ENCODE measurements around the gene YIF1B. TPM values are rescaled to one million over a fixed set of nuclear protein-coding genes. Genes with fewer than 3 reads are reported as not detected.

YIF1B gene
- total and polyA plus RNA-seq, 9 of the 15 experiments (the other 6 are each of a cell fraction or from before 2014, with no cell fraction given) = 8.5 to 586 (median 323) TPM

DNA sequence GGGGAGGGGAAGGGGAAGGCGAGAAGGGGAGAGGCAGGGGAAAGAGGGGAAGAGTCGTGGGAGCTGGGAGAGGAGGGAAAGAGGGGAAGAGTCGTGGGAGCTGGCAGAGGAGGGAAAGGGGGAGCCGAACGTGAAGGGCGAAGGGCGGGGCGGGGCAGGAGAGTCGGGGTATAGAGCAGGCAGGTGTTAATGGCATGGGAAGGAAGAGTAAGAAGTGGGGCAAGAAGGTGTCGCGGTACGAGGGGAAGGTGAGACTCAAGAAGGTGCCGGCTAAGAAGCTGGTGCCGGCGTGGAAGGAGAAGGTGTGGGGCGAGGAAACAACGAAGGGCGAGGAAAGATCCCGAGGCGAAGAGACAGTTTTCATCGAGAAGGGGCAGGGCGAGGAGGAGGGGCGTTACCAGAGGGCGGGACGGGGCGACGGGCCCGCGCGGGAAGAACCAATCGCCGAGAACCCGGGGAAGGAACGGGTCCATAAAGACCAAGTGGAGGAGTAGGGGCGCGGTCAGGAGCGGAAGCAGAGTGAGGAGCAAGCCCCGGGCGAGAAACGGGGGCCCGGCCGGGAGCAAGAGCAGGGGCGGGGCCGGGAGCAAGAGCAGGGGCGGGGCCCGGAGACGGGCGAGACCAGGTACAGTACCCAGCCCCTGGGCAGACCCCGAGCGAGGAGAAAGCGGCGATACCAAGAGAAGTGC lies 20.3 kb upstream of the YIF1B start (continued):
- TF ChIP-seq, protein P1, sequence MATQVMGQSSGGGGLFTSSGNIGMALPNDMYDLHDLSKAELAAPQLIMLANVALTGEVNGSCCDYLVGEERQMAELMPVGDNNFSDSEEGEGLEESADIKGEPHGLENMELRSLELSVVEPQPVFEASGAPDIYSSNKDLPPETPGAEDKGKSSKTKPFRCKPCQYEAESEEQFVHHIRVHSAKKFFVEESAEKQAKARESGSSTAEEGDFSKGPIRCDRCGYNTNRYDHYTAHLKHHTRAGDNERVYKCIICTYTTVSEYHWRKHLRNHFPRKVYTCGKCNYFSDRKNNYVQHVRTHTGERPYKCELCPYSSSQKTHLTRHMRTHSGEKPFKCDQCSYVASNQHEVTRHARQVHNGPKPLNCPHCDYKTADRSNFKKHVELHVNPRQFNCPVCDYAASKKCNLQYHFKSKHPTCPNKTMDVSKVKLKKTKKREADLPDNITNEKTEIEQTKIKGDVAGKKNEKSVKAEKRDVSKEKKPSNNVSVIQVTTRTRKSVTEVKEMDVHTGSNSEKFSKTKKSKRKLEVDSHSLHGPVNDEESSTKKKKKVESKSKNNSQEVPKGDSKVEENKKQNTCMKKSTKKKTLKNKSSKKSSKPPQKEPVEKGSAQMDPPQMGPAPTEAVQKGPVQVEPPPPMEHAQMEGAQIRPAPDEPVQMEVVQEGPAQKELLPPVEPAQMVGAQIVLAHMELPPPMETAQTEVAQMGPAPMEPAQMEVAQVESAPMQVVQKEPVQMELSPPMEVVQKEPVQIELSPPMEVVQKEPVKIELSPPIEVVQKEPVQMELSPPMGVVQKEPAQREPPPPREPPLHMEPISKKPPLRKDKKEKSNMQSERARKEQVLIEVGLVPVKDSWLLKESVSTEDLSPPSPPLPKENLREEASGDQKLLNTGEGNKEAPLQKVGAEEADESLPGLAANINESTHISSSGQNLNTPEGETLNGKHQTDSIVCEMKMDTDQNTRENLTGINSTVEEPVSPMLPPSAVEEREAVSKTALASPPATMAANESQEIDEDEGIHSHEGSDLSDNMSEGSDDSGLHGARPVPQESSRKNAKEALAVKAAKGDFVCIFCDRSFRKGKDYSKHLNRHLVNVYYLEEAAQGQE (IDR thresholded peaks at IDR 0.05; ENCODE audit: borderline replicate concordance) = no peak
- TF ChIP-seq, protein P1 (CRISPR knock-in tag; IDR thresholded peaks at IDR 0.05; ENCODE audit: low read depth) = no peak
- no peak for TF ChIP-seq STAT5A (IDR thresholded peaks at IDR 0.05; ENCODE audit: borderline replicate concordance, low read length)
- no peak; a peak in 1 of 4 replicates for TF ChIP-seq NRF1 (conservative IDR thresholded peaks at IDR 0.05 in 1 of 2, IDR thresholded peaks at IDR 0.05 in 1 of 2)
- TF ChIP-seq CREM (IDR thresholded peaks at IDR 0.05; ENCODE audit: low read depth) = peak; percentile 64
- TF ChIP-seq ETV6 (IDR thresholded peaks at IDR 0.05; ENCODE audit: borderline replicate concordance in 1 of 2, low read depth in 2 of 2, low read length in 1 of 2) = no peak
- no peak for TF ChIP-seq ETV6 (CRISPR knock-in tag; IDR thresholded peaks at IDR 0.05; ENCODE audit: borderline replicate concordance)
- TF ChIP-seq ZFPM2 (CRISPR knock-in tag; IDR thresholded peaks at IDR 0.05) = no peak
- no peak for TF ChIP-seq ARID2 (IDR thresholded peaks at IDR 0.05)
- peak; percentile 79 for TF ChIP-seq SUPT5H (IDR thresholded peaks at IDR 0.05)
- no peak for TF ChIP-seq ZNF77 (CRISPR knock-in tag; IDR thresholded peaks at IDR 0.05)
- peak; percentile 37 for TF ChIP-seq ARHGAP35 (IDR thresholded peaks at IDR 0.05; ENCODE audit: partially characterized antibody)
- TF ChIP-seq, protein P2, sequence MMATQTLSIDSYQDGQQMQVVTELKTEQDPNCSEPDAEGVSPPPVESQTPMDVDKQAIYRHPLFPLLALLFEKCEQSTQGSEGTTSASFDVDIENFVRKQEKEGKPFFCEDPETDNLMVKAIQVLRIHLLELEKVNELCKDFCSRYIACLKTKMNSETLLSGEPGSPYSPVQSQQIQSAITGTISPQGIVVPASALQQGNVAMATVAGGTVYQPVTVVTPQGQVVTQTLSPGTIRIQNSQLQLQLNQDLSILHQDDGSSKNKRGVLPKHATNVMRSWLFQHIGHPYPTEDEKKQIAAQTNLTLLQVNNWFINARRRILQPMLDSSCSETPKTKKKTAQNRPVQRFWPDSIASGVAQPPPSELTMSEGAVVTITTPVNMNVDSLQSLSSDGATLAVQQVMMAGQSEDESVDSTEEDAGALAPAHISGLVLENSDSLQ (IDR thresholded peaks at IDR 0.05) = peak; percentile 17
- TF ChIP-seq, protein P3, sequence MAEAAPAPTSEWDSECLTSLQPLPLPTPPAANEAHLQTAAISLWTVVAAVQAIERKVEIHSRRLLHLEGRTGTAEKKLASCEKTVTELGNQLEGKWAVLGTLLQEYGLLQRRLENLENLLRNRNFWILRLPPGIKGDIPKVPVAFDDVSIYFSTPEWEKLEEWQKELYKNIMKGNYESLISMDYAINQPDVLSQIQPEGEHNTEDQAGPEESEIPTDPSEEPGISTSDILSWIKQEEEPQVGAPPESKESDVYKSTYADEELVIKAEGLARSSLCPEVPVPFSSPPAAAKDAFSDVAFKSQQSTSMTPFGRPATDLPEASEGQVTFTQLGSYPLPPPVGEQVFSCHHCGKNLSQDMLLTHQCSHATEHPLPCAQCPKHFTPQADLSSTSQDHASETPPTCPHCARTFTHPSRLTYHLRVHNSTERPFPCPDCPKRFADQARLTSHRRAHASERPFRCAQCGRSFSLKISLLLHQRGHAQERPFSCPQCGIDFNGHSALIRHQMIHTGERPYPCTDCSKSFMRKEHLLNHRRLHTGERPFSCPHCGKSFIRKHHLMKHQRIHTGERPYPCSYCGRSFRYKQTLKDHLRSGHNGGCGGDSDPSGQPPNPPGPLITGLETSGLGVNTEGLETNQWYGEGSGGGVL (CRISPR knock-in tag; IDR thresholded peaks at IDR 0.05) = no peak
- TF ChIP-seq SMARCC2 (IDR thresholded peaks at IDR 0.05; ENCODE audit: low read depth) = no peak
- TF ChIP-seq CBFA2T2 (conservative IDR thresholded peaks at IDR 0.05) = no peak
- TF ChIP-seq, protein P4, sequence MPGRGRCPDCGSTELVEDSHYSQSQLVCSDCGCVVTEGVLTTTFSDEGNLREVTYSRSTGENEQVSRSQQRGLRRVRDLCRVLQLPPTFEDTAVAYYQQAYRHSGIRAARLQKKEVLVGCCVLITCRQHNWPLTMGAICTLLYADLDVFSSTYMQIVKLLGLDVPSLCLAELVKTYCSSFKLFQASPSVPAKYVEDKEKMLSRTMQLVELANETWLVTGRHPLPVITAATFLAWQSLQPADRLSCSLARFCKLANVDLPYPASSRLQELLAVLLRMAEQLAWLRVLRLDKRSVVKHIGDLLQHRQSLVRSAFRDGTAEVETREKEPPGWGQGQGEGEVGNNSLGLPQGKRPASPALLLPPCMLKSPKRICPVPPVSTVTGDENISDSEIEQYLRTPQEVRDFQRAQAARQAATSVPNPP (IDR thresholded peaks at IDR 0.05; ENCODE audit: borderline replicate concordance, insufficient read depth, insufficient read length) = no peak

All from K562 (cell line).